ENCODE measurements around the gene RABEP2.

RABEP2 gene

DNA sequence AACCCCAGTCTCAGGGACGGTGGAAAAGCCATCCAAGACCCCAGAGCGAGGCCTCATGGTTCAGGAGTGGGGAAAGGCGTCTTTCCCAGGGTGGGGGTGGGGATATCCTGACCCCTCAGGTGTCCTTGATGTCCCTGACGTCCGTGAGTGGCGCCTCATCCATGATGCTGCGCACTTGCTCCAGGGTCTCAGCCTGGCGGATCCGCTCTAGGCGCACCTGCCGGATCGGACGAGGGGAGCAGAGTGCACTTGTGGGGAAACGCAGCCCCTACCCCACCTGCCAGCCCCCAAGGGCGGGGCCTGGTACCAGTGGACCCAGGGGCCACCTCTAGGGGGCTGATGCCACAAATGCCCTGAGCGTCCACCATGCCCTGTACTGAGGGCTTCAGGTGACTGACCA is 20.2 kb downstream of the RABEP2 start:
- TF ChIP-seq, protein P1, sequence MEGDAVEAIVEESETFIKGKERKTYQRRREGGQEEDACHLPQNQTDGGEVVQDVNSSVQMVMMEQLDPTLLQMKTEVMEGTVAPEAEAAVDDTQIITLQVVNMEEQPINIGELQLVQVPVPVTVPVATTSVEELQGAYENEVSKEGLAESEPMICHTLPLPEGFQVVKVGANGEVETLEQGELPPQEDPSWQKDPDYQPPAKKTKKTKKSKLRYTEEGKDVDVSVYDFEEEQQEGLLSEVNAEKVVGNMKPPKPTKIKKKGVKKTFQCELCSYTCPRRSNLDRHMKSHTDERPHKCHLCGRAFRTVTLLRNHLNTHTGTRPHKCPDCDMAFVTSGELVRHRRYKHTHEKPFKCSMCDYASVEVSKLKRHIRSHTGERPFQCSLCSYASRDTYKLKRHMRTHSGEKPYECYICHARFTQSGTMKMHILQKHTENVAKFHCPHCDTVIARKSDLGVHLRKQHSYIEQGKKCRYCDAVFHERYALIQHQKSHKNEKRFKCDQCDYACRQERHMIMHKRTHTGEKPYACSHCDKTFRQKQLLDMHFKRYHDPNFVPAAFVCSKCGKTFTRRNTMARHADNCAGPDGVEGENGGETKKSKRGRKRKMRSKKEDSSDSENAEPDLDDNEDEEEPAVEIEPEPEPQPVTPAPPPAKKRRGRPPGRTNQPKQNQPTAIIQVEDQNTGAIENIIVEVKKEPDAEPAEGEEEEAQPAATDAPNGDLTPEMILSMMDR (IDR thresholded peaks at IDR 0.05; ENCODE audit: control insufficient read depth, insufficient read depth, low read depth, low read length, missing control alignments), result no peak
- no peak overlapping the region for H3K4me3 ChIP-seq (ENCODE audit: control insufficient read depth, low read depth, low read length)

DNA sequence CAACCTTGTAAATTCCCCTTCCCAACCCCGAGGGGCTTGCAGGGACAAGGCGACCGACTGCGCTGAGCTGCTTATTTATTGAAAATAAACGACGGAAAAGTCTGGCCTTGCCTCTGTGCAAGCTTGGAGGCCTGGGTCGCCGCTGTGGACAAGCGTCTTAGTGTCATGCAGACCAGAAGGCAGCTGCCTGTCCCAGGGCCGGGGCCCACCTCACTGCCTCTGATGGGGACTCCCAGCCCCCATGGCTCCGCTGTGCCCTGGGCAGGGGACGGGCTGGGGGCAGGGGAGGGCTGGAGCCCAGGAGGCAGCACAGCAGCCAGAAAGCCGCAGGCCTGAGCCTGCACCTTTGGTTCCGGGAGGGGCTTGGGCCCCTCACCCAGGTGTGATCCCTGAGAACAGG is 20.7 kb downstream of the RABEP2 start:
- TF ChIP-seq, protein P1 (IDR thresholded peaks at IDR 0.05; ENCODE audit: control insufficient read depth, insufficient read depth, low read depth, low read length, missing control alignments), result no peak
- no peak for DNase-seq (ENCODE audit: low read depth)
- no peak overlapping the region for H3K4me3 ChIP-seq (ENCODE audit: control insufficient read depth, low read depth, low read length)

More for the DNA sequence above, 20.2 kb downstream of the RABEP2 start:
- DNase-seq (ENCODE audit: low read depth), result no peak

DNA sequence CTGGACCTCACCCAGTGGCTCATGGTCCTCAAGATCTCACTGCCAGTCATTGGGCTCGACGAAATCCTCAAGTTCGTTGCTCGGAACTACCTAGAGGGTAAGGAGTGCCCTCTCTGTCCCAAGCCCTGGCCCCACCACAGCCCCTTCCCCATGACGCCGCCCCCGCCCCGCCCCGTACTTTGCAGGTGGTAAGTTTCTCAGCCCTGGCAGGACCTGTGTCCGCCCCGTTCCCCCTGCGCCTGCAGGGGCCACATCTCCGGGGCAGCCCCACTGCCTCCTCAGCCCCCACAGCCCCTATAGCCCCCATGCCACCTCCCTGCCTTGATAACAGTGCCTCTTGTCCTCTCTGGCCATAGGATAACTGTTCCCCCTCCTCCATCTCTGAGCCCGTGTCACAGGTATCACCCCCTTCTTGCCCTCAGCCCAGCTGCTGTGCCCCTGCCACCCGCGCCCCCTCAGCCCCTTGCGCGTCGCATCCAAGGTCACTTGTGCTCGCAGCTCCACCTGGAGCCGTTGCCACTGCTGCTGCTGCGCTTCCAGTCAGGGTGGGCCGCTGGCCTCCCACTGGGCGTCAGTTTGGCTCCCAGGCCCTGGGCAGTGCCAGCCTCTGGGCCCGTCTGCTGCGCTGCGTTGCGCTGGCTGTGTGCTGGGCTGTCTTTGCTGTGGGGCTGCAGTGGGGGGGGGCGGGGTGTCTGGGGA is 21.5 kb downstream of the RABEP2 start:
- TF ChIP-seq, protein P1 (IDR thresholded peaks at IDR 0.05; ENCODE audit: control insufficient read depth, insufficient read depth, low read depth, low read length, missing control alignments), result no peak
- DNase-seq (ENCODE audit: low read depth), result no peak
- no peak overlapping the region for H3K4me3 ChIP-seq (ENCODE audit: control insufficient read depth, low read depth, low read length)

DNA sequence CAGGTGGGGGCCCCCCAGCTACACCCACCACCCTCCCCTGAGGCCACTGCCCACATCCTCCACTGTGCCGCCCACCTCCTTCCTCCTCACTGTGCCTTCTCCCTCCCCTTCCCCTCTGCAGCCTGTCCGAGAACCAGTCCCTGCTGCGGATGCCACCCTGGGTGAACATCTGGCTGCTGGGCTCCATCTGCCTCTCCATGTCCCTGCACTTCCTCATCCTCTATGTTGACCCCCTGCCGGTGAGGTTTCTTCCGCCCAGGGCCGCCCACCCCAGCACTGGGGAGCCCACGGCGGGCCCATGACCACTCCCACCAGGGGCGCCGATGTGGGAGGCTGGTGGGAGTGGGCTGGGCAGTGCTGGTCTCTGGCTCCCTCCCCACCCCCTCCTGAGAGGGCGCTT is 22.1 kb downstream of the RABEP2 start:
- DNase-seq (ENCODE audit: low read depth), result no peak
- H3K4me3 ChIP-seq (ENCODE audit: control insufficient read depth, low read depth, low read length), result no peak overlapping the region
- TF ChIP-seq, protein P1 (IDR thresholded peaks at IDR 0.05; ENCODE audit: control insufficient read depth, insufficient read depth, low read depth, low read length, missing control alignments), result no peak

DNA sequence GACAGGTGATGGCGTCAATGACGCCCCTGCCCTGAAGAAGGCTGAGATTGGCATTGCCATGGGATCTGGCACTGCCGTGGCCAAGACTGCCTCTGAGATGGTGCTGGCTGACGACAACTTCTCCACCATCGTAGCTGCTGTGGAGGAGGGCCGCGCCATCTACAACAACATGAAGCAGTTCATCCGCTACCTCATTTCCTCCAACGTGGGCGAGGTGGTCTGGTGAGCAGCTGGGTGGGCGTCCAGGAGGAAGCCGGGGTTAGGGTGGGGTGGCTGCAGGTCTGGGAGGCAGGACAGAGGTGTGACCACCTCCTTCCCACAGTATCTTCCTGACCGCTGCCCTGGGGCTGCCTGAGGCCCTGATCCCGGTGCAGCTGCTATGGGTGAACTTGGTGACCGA is 23.2 kb downstream of the RABEP2 start:
- TF ChIP-seq, protein P1 (IDR thresholded peaks at IDR 0.05; ENCODE audit: control insufficient read depth, insufficient read depth, low read depth, low read length, missing control alignments), result no peak
- no peak for DNase-seq (ENCODE audit: low read depth)
- H3K4me3 ChIP-seq (ENCODE audit: control insufficient read depth, low read depth, low read length), result no peak overlapping the region

DNA sequence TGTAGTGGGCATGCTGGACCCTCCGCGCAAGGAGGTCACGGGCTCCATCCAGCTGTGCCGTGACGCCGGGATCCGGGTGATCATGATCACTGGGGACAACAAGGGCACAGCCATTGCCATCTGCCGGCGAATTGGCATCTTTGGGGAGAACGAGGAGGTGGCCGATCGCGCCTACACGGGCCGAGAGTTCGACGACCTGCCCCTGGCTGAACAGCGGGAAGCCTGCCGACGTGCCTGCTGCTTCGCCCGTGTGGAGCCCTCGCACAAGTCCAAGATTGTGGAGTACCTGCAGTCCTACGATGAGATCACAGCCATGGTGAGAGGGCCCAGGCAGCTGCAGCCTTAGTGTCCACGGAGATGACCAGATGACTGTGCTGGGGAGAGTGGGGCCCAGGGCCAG is 24.4 kb downstream of the RABEP2 start:
- DNase-seq (ENCODE audit: low read depth), result no peak
- TF ChIP-seq, protein P1 (IDR thresholded peaks at IDR 0.05; ENCODE audit: control insufficient read depth, insufficient read depth, low read depth, low read length, missing control alignments), result no peak
- no peak overlapping the region for H3K4me3 ChIP-seq (ENCODE audit: control insufficient read depth, low read depth, low read length)

Data from AG09309 (cell line).